Measurements from ENCODE around the gene ZFPM1. TPM values are rescaled to one million over a fixed set of nuclear protein-coding genes. Genes with fewer than 3 reads are reported as not detected.

ZFPM1 gene
- total RNA-seq, 2 experiments from 2014 or later: 2.1 to 14.2 TPM

DNA sequence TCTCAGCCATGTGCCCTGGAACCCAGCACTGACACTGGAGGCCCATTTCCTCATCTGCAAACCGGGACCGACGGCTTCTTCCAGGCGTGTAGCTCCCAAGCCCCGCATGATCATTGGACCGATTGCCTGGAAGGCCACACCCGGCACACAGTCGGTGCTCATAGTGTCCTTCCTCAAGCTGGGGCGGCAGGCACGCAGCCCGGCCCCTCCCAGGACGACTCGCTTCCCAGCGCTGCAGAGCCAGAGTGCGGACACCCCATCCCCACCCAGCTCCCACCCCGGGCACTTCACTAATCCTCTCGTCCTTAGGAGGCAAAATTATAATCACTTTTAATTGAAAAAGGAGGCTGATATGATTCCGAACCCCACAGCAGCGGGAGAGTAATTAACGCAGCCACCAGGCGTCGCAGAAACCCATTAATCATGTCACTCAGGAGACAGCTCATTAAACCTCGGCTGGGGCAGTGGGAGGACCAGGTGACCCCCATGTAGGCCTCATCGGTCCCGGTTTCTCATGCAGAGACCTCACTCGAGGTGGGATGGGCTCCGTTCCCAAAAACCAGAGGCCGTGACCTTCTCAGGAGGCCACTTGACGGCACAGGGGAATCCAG lies 37.3 kb upstream of the ZFPM1 start:
- H3K4me2 ChIP-seq (ENCODE audit: low read length): no peak overlapping the region
- TF ChIP-seq EZH2phosphoT487 (IDR thresholded peaks at IDR 0.05; ENCODE audit: borderline replicate concordance, low read depth, low read length): no peak
- TF ChIP-seq, protein P1, sequence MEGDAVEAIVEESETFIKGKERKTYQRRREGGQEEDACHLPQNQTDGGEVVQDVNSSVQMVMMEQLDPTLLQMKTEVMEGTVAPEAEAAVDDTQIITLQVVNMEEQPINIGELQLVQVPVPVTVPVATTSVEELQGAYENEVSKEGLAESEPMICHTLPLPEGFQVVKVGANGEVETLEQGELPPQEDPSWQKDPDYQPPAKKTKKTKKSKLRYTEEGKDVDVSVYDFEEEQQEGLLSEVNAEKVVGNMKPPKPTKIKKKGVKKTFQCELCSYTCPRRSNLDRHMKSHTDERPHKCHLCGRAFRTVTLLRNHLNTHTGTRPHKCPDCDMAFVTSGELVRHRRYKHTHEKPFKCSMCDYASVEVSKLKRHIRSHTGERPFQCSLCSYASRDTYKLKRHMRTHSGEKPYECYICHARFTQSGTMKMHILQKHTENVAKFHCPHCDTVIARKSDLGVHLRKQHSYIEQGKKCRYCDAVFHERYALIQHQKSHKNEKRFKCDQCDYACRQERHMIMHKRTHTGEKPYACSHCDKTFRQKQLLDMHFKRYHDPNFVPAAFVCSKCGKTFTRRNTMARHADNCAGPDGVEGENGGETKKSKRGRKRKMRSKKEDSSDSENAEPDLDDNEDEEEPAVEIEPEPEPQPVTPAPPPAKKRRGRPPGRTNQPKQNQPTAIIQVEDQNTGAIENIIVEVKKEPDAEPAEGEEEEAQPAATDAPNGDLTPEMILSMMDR (conservative IDR thresholded peaks at IDR 0.05; ENCODE audit: low read length): no peak
- CTCF ChIA-PET (ENCODE audit: unreplicated experiment): no interaction called here
- H3K9me2 ChIP-seq (ENCODE audit: insufficient read depth, low read length): no peaks in the 10 kb centered on the region
- BruUV-seq (replicated peaks): no TSS peak
- no peak for DNase-seq (ENCODE audit: low spot score)
- intact Hi-C loops (cut with micrococcal nuclease; ENCODE audit: unreplicated experiment): no loop called here
- H3K36me3 ChIP-seq (ENCODE audit: insufficient read depth, low read length): no peaks in the 10 kb centered on the region
- H3K27ac ChIP-seq (ENCODE audit: low read depth, low read length, poor library complexity, severe bottlenecking): no peak overlapping the region
- no peaks in the 10 kb centered on the region for H3K4me1 ChIP-seq (ENCODE audit: insufficient read depth, low read length, poor library complexity, severe bottlenecking)
- POLR2A ChIA-PET: no interaction called here
- no peaks in the 10 kb centered on the region for H3K9me3 ChIP-seq (ENCODE audit: low read length)
- no peak overlapping the region for H2AFZ ChIP-seq (ENCODE audit: low read length)
- H4K20me1 ChIP-seq (ENCODE audit: insufficient read depth, low read length): no peaks in the 10 kb centered on the region
- no peak overlapping the region for H3K4me3 ChIP-seq (ENCODE audit: low read depth, low read length, poor library complexity, severe bottlenecking)
- H3K79me2 ChIP-seq (ENCODE audit: insufficient read depth, low read depth, low read length): no peaks in the 10 kb centered on the region

DNA sequence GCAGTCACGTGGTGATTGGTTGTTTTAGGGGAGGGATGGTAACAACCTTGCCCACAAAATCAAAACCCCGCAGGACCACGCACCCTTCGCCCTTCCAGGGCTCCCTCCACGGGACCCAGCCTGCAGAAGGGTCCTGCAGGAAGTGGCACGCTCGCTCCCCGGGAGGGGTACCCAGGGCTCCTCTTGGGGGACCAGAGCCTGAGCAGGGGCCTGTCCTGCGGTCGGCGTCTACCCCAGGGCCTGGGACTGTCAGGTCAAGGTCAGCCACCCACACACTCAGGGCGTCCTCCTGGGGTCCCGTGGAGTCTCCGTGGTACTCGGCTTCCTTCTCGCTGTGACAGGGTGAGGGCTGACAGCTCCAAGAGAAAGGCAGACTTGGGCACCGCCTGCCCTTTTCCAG lies 36.4 kb upstream of the ZFPM1 start:
- no peaks in the 10 kb centered on the region for H3K36me3 ChIP-seq (ENCODE audit: insufficient read depth, low read length)
- H3K4me3 ChIP-seq (ENCODE audit: low read depth, low read length, poor library complexity, severe bottlenecking): no peak overlapping the region
- H2AFZ ChIP-seq (ENCODE audit: low read length): no peak overlapping the region
- no TSS peak for BruUV-seq (replicated peaks)
- no peaks in the 10 kb centered on the region for H4K20me1 ChIP-seq (ENCODE audit: insufficient read depth, low read length)
- ChIA-PET CTCF (ENCODE audit: unreplicated experiment) (no interaction called here), POLR2A (no interaction called here)
- no peaks in the 10 kb centered on the region for H3K9me3 ChIP-seq (ENCODE audit: low read length)
- TF ChIP-seq, protein P1 (conservative IDR thresholded peaks at IDR 0.05; ENCODE audit: low read length): no peak
- no peak for TF ChIP-seq EZH2phosphoT487 (IDR thresholded peaks at IDR 0.05; ENCODE audit: borderline replicate concordance, low read depth, low read length)
- intact Hi-C loops (cut with micrococcal nuclease; ENCODE audit: unreplicated experiment): no loop called here
- no peak overlapping the region for H3K4me2 ChIP-seq (ENCODE audit: low read length)
- H3K79me2 ChIP-seq (ENCODE audit: insufficient read depth, low read depth, low read length): no peaks in the 10 kb centered on the region
- H3K4me1 ChIP-seq (ENCODE audit: insufficient read depth, low read length, poor library complexity, severe bottlenecking): no peaks in the 10 kb centered on the region
- DNase-seq (ENCODE audit: low spot score): no peak
- H3K9me2 ChIP-seq (ENCODE audit: insufficient read depth, low read length): no peaks in the 10 kb centered on the region
- no peak overlapping the region for H3K27ac ChIP-seq (ENCODE audit: low read depth, low read length, poor library complexity, severe bottlenecking)

GRCh38 chr16:88417684-88418476 lies 35.2 kb upstream of the ZFPM1 start:
- CTCF ChIA-PET (ENCODE audit: unreplicated experiment): no interaction called here

More at GRCh38 chr16:88417684-88418476, 35.2 kb upstream of the ZFPM1 start:
- H3K4me3 ChIP-seq (ENCODE audit: low read depth, low read length, poor library complexity, severe bottlenecking): no peak overlapping the region
- H3K9me3 ChIP-seq (ENCODE audit: low read length): no peaks in the 10 kb centered on the region
- H4K20me1 ChIP-seq (ENCODE audit: insufficient read depth, low read length): no peaks in the 10 kb centered on the region
- H3K4me2 ChIP-seq (ENCODE audit: low read length): no peak overlapping the region
- H3K27ac ChIP-seq (ENCODE audit: low read depth, low read length, poor library complexity, severe bottlenecking): no peak overlapping the region
- TF ChIP-seq EZH2phosphoT487 (IDR thresholded peaks at IDR 0.05; ENCODE audit: borderline replicate concordance, low read depth, low read length): no peak
- no peaks in the 10 kb centered on the region for H3K79me2 ChIP-seq (ENCODE audit: insufficient read depth, low read depth, low read length)
- H3K9me2 ChIP-seq (ENCODE audit: insufficient read depth, low read length): no peaks in the 10 kb centered on the region
- DNase-seq (ENCODE audit: low spot score): no peak
- H3K4me1 ChIP-seq (ENCODE audit: insufficient read depth, low read length, poor library complexity, severe bottlenecking): no peaks in the 10 kb centered on the region
- intact Hi-C loops (cut with micrococcal nuclease; ENCODE audit: unreplicated experiment): no loop called here
- BruUV-seq (replicated peaks): no TSS peak
- POLR2A ChIA-PET: no interaction called here
- H3K36me3 ChIP-seq (ENCODE audit: insufficient read depth, low read length): no peaks in the 10 kb centered on the region
- H2AFZ ChIP-seq (ENCODE audit: low read length): no peak overlapping the region

All from OCI-LY7 (cell line).